Measurements from ENCODE around the gene SORCS2. TPM values are rescaled to one million over a fixed set of nuclear protein-coding genes. Genes with fewer than 3 reads are reported as not detected.

The SORCS2 gene
- total and polyA plus RNA-seq, 3 donors from 2014 or later: 2.7 to 4.6 (median 2.9) TPM

DNA sequence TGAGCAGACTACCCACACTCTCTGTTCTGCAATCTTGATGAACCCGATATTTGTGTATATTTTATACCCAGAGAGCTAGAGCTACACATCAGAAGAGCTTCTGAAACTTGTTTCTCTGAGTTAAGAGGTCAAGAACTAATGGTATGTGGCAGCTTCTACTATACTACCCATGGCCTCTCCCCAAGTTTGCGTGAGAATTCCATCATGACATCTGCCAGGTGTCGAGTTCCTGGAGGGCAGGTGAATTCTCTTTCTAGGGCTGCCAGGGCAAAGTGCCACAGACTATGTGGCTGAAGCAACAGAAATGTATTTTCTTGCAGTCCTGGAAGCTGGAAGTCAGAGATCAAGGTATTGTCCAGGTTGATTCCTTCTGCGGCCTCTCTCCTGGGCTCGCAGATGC, 4.4 kb downstream of the SORCS2 start:
- Histone ChIP-seq H3K4me3 (no peak overlapping the region), H3K4me1 (peaks cover 4% of the 10 kb centered on the region), H3K27me3 (no peaks in the 10 kb centered on the region), H3K27ac (no peak overlapping the region), H3K9me3 (no peaks in the 10 kb centered on the region), H3K36me3 (ENCODE audit: low read depth, missing control alignments) (no peaks in the 10 kb centered on the region)
- 87 to 93% methylated on average over 5 of the region's 5 CpGs for WGBS, 2 donors
- intact Hi-C loops (cut with DNase I; ENCODE audit: low total_unique reads): loop anchor here (10.0 kb wide), 1 partner anchor 98 kb away; no protein-coding TSS in a partner anchor
- TF ChIP-seq POLR2A (IDR thresholded peaks at IDR 0.05): no peak
- TF ChIP-seq, protein P1, sequence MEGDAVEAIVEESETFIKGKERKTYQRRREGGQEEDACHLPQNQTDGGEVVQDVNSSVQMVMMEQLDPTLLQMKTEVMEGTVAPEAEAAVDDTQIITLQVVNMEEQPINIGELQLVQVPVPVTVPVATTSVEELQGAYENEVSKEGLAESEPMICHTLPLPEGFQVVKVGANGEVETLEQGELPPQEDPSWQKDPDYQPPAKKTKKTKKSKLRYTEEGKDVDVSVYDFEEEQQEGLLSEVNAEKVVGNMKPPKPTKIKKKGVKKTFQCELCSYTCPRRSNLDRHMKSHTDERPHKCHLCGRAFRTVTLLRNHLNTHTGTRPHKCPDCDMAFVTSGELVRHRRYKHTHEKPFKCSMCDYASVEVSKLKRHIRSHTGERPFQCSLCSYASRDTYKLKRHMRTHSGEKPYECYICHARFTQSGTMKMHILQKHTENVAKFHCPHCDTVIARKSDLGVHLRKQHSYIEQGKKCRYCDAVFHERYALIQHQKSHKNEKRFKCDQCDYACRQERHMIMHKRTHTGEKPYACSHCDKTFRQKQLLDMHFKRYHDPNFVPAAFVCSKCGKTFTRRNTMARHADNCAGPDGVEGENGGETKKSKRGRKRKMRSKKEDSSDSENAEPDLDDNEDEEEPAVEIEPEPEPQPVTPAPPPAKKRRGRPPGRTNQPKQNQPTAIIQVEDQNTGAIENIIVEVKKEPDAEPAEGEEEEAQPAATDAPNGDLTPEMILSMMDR (IDR thresholded peaks at IDR 0.05): no peak
- peak; percentile 6 for DNase-seq

GRCh38 chr4:7197910-7198309, 5.6 kb downstream of the SORCS2 start:
- peak; percentile 18 for DNase-seq
- 73 to 83% methylated on average over 2 to 5 of the region's 5 CpGs for WGBS, 2 donors
- Histone ChIP-seq H3K4me1 (no peaks in the 10 kb centered on the region), H3K9me3 (no peaks in the 10 kb centered on the region), H3K27ac (no peak overlapping the region), H3K4me3 (no peak overlapping the region), H3K36me3 (ENCODE audit: low read depth, missing control alignments) (no peaks in the 10 kb centered on the region), H3K27me3 (no peaks in the 10 kb centered on the region)
- TF ChIP-seq POLR2A (IDR thresholded peaks at IDR 0.05): no peak
- intact Hi-C loops (cut with DNase I; ENCODE audit: low total_unique reads): loop anchor here (10.0 kb wide), 1 partner anchor 97 kb away; no protein-coding TSS in a partner anchor

DNA sequence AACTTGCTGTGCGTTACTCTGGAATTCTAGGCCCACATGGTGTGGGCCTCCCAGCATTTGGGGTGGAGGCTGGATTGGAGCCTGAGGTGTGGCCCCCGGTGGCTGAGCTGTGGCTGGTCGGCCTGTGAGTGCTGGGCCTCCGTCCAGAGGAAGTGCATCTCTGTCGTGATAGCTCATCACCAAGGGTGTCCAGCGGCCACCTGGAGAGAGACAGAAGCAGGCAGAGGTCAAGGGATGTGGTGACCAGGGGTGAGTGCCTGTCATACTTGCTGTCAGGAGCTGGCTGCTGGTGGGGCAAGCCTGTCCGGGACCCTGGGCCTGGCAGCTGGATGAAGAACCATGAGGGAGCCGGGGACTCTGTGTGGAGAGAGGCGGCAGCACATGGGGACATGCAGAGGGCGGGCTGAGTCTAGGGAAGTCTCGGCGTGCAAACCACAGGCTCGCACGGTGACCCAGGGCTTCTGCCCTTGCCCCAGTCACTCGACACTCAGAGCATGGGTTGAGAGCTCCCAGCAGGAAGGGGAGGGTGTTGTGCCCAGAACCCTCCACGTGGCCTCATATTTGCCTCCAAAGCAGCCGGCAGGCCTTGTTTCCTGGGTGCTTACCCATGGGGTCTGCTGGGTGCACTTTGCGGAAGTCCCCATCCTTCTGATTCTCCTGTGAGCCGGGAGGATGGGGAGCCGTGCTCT, 6.2 kb downstream of the SORCS2 start:
- 87% methylated on average over 15 to 17 of the region's 20 CpGs for WGBS, 2 donors
- H3K36me3 ChIP-seq (ENCODE audit: low read depth, missing control alignments): no peaks in the 10 kb centered on the region
- intact Hi-C loops (cut with DNase I; ENCODE audit: low total_unique reads): loop anchor here (10.0 kb wide), 1 partner anchor 96 kb away; no protein-coding TSS in a partner anchor
- peak; percentile 12 for DNase-seq
- H3K27me3 ChIP-seq: no peaks in the 10 kb centered on the region
- no peak overlapping the region for H3K27ac ChIP-seq
- H3K9me3 ChIP-seq: no peaks in the 10 kb centered on the region
- TF ChIP-seq, protein P1 (IDR thresholded peaks at IDR 0.05): no peak
- TF ChIP-seq POLR2A (IDR thresholded peaks at IDR 0.05): no peak
- no peaks in the 10 kb centered on the region for H3K4me1 ChIP-seq
- H3K4me3 ChIP-seq: no peak overlapping the region

DNA sequence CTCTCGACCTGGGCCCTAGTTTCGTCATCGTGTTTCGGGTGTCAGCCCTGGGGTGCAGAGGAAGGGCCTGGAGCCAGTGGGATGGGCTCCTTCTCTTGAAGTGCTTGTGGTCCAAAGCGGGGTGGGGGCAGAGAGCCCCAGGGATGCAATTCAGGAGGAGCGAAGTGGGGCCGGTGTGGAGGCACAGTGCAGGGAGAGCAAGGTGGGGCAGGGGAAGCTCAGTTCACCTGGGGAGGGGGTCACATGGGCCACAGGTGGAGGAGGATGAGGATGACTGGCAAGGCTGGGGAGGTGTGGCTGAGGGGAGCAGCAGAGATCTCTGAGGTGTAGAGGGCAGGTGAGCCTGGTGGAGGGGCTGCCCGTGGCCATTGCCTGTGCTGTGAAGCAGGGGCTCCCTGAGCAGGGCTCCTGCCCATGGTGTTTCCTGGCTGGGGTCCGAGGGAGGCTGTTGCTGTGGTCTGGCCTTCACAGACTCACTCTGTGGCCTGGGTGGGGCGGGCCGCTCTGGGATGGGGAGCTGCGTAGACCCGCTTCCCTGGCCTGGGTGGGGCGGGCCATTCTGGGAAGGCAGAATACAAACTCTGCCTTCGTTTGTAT, 6.9 kb downstream of the SORCS2 start:
- no peak overlapping the region for H3K27ac ChIP-seq
- H3K36me3 ChIP-seq (ENCODE audit: low read depth, missing control alignments): no peaks in the 10 kb centered on the region
- H3K4me1 ChIP-seq: no peaks in the 10 kb centered on the region
- TF ChIP-seq, protein P1 (IDR thresholded peaks at IDR 0.05): no peak
- no peak for TF ChIP-seq POLR2A (IDR thresholded peaks at IDR 0.05)
- no peaks in the 10 kb centered on the region for H3K9me3 ChIP-seq
- intact Hi-C loops (cut with DNase I; ENCODE audit: low total_unique reads): loop anchor here (10.0 kb wide), 1 partner anchor 96 kb away; no protein-coding TSS in a partner anchor
- H3K27me3 ChIP-seq: no peaks in the 10 kb centered on the region
- H3K4me3 ChIP-seq: no peak overlapping the region
- DNase-seq: peak; percentile 50
- WGBS, 2 donors: 88 to 89% methylated on average over 9 to 15 of the region's 15 CpGs

DNA sequence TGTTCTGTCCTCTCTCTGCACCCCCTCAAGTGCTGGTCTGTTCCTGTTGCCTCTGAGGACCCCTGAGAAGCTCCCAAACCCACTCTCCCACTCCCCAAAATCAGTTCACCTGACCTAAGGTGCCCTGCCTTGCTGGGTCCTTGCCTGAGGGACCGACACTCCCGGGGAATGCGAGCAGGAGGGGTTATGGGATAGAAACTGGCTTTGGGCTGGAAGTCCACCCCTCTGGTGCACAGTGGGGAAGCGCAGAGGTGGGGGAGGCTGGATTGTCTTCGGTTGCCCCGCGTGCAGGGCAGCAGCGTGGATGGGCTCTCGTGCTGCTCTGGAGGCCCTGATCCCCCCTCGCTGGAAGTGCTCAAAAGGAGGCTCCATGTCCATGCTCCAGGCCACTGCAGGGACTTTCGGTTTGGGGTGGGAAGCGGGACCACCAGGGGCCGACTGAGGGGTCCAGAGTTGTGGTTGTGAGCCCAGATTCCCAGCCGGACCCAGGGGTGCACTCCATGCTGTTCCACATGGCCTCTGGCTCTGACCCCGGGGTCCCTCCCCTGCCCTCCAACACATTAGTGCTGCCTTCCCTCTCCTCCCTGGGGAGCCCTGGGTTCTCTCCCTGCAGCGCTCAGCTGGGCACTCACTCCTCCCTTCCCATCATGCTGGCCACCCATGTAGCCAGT, 7.6 kb downstream of the SORCS2 start:
- no peaks in the 10 kb centered on the region for H3K27me3 ChIP-seq
- WGBS, 2 donors: 86 to 88% methylated on average over 12 to 14 of the region's 16 CpGs
- no peak overlapping the region for H3K4me3 ChIP-seq
- no peak for TF ChIP-seq POLR2A (IDR thresholded peaks at IDR 0.05)
- TF ChIP-seq, protein P1 (IDR thresholded peaks at IDR 0.05): no peak
- intact Hi-C loops (cut with DNase I; ENCODE audit: low total_unique reads): loop anchor here (10.0 kb wide), 1 partner anchor 95 kb away; no protein-coding TSS in a partner anchor
- peak; percentile 7 for DNase-seq
- H3K36me3 ChIP-seq (ENCODE audit: low read depth, missing control alignments): no peaks in the 10 kb centered on the region
- H3K4me1 ChIP-seq: no peaks in the 10 kb centered on the region
- H3K9me3 ChIP-seq: no peaks in the 10 kb centered on the region
- H3K27ac ChIP-seq: no peak overlapping the region
